NCI-H2107 (cell line): ENCODE results near the gene COL6A5.
"Not testable (repeated sequence)": the region's sequence is repeated elsewhere in the genome, so short reads cannot be mapped to it uniquely, and the experiment has no call there.

Experiments
- DNase-seq: peaks from one replicate; lab custom pipeline; 2025; lab: John Stamatoyannopoulos, UW

The COL6A5 gene

DNA sequence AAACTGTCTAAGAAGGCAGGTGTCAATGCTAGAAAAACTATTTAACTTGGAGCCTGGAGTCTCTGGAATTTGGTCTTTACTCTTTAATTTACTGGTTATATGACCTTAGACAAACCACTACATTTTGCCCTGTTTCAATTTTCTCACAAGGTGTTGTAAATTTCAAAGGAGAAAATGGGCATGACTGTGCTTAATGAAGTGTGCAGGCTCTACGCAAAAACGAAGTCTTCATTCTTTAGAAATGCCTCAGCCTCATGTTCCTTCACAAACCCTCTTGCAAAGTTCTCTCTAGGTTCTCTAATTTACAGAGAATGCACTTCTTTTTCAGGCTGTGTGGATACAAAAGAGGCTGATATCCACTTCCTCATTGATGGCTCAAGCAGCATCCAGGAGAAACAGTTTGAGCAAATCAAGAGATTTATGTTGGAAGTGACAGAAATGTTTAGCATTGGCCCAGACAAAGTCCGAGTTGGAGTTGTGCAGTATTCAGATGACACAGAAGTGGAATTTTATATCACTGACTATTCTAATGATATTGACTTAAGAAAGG lies 39.1 kb downstream of the COL6A5 start:
- no peak for DNase-seq

DNA sequence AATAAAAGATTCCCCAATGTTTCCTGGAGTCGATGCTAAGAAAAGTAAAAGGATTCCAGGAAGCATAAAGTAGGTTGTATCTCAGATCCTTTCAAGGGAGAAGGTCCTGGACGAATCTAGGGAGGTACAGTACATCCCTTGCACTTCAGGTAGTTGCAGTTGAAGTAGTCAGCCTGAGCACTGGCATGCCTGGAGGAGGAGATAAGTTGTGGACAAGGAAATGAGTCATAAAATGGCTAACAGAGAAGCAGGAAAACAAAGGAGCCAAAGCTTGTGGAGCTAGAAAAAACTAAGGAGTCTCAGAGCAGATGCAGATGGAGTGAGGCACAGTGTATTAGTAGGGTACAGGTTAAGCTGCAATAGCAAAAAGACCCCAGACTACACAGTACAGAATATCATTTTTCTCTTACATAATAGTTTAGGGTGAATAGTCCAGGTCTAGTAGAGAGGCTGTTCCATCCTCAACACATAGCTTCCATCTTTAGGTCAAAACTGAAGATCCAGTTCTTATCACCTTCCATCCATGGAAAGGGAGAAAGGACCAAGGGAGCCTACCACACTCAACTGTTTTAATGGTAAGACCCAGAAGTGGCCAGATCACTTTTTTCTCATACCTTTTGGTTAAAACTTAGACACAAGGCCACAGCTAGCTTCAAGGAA lies 41.3 kb downstream of the COL6A5 start:
- no peak for DNase-seq

DNA sequence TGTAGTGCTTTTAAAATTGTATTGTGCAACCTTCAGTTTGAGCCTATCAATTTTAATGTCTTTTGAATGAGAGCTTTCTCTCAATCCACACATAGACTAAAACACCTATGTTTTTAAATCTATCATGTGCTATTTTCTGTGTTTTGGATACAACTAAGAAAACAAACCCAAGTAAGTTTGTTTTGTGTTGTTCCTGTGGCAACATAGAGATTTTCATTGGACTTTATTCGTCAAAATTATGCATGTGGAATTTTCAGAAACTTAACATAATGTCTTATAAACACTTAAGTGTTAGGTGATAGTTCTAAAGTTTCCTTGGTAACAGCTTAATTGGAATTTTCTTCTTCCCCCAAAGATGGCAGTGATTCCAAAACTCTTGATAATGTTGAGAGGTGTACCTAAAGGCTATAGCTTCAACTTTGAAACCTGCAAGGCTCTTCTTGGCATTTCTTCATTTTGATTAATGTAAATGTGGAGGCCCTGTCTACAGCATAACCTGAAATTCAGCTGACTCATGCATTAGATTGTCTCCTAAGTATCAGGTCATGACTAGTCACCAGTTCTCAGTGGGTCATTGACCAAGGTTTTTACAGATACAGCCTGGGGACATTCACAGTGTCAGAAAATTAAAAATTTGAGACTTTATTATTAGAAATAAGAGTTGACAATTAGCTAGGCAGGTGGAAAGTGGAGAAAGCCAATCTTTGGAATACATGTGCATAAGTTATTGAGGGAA lies 44.4 kb downstream of the COL6A5 start:
- no peak for DNase-seq

DNA sequence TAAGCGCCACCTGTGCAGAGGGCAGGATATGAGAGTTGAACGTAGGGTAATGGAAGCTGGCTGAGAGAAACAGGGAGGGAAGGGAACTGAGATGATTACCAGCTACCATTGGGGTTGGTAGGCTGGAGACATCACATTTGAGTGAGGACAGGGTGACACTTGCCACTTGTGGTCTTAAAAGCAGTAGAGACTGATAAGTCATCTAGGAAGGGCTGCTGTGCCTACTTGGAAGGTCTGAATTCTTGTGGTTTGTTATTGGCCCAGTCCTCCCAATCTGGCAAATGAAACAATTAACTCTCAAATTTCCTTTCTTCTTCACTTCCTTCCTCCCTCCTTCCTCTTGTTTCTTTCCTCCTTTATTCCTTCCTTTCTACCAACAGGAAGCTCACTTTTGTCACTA lies 46.8 kb downstream of the COL6A5 start:
- no peak for DNase-seq

DNA sequence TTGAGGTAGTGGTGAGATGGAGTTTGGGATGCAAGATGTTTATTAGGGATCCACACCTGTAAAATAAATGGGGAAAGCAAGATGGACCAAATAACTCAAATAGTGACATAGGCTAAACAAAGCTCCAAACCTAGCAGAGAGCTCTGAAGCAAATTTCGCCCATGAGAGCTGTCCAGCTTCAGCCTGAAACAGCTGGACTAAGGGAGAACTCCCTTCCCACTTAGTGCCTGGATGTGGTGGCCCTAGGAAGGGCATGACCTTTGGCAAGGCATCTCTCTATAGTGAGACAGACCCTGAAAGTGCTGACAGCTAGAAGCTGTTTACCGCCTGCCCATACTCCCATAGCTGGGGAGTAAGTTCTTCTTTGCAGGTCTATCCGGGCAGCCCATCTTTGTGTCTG lies 48.1 kb downstream of the COL6A5 start:
- no peak for DNase-seq

DNA sequence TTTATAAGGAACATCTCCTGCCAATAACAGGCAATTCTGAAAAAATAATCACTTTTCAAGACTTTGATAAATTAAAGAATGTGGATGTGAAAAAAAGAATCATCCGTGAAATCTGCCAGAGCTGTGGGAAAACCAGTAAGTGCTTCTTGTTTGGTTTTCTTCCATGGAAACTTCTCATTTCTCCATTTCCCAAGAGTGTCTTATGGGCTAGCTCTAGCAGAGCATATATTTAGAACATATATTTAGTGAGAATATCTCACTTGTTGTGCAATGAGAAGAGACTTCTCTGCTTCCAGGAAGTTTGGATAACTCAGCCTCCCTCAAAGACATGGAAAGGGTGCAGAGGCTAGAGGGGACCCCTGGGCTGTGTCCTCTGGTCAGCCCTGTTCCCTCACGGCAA lies 49.9 kb downstream of the COL6A5 start:
- no peak for DNase-seq

DNA sequence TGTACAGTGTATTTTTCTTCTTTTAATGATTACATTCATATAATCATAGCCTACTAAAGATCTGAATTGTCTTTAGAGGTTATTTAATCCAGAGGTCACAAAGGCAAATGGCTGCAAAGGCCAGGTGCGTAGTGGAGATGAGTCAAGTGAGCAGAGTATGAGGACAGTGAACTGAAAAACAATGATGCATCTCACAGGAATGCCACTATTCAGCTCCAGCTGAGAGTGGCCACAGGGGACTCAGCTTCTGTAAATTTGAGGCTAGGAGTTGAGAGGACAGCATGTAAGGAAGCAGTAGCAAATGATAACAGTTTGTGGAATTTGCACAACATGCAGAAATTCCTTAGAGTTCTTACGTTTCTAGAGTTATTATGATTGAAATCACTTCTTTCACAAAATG lies 50.4 kb downstream of the COL6A5 start:
- no peak for DNase-seq

DNA sequence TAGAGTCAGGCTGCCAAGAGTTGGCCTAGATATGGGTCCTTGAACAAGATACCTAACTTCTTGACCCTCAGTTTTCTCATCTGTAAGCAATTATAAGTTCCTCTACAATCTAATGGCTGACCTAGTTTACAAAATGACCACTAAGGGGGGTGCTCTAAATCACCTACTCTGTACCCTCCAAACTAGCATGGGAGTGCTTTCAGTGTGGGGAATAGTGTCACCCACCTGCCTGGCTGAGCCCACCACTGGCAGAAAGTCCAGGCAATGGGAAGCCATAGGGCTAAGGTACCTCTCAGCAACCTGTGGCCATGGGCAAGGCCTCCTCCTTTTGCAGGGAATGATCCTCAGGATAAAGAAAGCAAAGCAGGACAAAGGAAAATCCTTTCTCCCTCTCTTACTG lies 58.9 kb downstream of the COL6A5 start:
- DNase-seq = no peak

DNA sequence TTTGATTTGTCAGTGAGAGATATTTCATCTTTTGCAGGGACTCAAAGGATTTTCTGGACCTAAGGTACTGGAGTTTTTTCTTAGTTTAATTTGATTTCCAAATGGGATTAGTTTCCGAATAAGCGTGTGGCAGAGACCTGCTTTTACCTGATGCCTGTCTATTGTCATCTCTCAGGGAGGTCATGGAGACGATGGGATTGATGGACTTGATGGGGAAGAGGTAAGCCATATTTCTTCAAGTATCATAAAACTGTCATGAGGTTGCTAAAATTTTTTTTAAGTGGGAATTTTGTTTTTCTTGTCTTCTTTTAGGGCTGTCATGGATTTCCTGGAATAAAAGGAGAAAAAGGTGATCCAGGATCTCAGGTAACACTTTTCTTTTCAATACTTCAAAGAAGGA lies 60.5 kb downstream of the COL6A5 start:
- DNase-seq = no peak

DNA sequence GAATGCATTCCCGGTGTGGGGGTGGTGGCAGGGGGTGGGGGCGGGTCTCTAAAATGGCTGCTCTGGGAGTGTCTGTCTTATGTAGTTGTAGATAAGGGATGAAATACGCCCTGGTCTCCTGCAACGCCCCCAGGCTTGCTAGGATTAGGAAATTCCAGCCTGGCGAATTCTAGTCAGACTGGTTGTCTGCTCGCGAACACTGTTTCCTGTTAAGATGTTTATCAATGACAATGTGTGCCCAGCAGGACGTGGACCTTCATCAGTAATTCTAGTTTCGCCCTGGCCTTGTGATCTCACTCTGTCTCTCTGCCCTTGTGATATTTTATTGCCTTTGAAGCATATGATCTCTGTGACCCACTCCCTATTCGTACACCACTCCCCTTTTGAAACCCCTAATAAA lies 62.8 kb downstream of the COL6A5 start:
- not testable (repeated sequence) for DNase-seq

DNA sequence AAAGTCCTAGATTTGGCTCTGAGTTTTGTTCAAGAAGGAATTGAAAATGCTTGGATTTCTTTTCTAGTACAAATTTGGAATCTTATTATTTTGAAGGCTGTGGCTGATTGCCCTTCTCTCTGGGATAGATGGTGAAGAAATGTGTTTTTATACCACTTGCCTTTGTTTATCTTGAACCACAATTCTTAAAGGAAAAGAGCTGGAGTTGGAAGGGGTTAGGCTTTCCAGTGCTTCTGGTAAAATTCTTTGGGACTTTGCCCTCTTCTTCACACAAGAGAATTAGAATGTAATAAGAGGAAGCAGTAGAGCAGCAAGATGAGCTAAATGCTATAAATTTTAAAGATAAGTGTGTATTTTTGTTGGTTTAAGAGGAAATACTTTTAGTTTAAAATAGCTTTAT lies 65.8 kb downstream of the COL6A5 start:
- no peak for DNase-seq

DNA sequence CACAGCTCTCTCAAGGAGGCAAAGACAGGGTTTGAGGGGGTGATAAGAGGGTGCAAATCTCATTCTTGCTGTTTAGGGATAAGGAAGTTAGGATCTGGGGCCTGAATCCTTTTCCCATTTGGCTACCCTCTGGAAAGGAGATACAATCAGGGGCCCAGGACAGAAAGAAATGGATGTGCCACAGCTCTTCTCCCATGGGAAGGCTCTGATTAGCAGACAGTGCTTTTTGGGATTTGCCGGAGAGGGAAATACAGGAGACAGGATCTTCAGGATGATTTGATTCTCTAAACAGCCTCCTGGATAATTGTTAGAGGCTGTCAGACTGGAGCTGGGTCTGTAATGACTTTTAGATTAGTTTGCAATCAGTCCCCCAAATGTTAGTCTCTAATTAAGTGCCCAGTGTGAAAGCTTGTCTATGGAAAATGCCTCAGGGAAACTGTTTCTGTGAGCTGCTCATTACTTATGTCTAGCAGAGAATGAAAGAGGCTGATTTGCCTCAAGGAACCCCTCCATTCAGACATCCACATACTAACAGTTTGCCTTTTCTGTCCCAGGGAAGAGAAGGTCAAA lies 67.6 kb downstream of the COL6A5 start:
- DNase-seq = no peak

DNA sequence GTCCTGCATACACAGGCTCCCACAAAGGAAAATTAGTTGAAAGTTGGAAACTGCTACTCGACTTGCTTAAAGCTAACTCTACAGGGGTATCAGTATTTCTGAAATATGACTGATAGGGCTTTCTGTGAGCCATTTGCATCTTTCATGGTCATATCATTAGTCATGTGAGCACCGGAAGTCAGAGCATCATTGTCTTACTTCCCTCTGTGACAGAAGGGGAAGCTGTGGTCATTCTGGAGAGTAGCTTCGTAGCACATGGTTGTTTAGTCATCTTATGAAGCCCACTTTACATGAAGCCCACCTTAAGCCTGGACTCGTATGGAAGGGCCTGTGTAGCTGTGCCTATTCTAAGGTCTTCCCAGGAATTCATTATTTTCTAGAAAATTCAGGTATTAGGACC lies 69.0 kb downstream of the COL6A5 start:
- no peak for DNase-seq

DNA sequence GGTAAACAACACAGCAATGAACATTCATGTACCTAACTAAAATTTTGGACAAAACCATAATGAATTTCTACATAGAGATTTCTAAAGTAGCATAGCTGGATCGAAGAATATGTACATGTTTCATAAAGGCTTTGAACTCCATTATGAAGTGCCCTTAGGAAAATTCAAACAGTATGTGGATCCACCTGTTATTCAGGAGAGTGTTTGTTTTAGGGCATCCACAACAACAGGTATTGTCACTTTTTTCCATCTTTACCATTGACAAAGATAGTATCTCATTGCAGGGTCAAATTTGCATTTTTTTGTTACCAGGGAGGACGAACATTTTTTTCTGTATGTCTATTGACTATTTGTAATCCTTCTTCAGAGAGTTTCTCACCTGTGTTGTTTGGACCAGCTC lies 75.0 kb downstream of the COL6A5 start:
- no peak for DNase-seq

DNA sequence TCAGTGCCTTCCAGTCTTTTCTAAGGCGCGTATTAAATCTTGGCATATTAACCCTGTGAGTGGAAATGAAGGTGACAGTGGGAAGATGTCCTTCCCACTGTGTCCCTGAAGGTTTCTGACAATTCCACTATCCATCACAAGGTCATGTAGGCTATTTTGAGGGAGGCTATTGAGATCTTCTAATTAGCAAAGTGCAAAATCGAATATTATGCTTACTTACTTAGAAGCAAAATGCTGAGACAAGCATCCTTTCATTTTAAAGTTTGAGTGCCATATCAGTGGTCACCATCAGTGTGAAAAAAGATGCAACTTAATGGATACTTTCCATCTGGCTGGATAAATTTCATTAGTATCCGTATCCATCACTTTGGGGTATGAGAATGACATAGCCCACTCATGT lies 77.6 kb downstream of the COL6A5 start:
- no peak for DNase-seq

DNA sequence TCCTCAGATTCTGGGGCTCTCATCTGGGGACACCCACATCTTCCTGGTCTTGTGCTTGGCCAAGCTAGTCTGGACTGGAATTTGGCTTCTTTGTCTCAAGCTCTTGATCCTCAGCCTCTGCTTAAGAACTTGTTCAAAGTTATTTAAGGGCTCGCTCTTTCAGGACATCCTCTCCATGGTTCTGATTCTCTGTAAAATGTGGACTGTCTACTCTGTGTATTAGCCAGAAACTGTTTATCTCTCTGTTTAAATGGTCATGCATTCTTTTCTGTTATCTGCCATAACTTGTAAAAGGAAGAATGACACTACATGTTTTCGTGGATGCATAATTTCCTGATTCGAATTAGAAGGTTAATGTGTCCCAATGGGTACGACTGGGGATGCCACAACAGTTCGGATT lies 79.4 kb downstream of the COL6A5 start:
- DNase-seq = no peak

DNA sequence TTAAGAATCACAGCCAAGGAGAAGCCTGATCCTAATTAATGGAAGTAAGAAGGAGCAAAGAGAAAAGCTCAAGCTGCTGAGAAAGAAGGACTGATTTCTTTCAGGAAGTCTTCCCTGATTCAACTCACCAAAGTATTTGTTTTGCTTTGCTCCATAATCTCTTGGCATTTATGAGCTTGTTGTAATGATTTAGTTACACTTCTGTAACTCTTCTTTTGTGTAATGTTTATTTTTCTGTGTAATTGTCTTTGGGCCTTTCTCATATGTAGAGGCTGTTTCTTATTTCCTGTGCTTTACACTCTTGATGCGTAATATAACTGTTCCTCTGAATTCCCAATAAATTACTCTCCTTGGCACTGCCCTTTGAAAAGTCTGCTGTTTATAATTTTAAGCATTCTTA lies 80.0 kb downstream of the COL6A5 start:
- no peak for DNase-seq

DNA sequence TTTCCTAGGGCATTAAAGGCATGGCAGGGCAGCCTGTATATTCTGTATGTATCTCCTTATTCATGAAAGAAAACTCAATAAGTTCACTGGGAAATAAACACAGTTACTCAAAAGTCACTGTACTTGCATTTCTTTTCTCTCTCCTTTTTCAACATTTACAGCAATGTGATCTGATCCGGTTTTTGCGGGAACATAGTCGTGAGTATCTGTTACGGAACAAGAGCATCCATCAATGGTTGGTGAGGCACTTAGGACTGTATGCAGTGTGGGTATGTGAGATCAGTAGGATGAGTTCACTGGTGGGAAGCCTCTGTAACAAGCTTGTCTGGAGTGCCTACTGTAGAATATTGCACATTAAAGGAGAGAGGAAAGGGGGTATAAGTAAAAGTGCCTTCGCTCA lies 80.7 kb downstream of the COL6A5 start:
- DNase-seq = no peak

DNA sequence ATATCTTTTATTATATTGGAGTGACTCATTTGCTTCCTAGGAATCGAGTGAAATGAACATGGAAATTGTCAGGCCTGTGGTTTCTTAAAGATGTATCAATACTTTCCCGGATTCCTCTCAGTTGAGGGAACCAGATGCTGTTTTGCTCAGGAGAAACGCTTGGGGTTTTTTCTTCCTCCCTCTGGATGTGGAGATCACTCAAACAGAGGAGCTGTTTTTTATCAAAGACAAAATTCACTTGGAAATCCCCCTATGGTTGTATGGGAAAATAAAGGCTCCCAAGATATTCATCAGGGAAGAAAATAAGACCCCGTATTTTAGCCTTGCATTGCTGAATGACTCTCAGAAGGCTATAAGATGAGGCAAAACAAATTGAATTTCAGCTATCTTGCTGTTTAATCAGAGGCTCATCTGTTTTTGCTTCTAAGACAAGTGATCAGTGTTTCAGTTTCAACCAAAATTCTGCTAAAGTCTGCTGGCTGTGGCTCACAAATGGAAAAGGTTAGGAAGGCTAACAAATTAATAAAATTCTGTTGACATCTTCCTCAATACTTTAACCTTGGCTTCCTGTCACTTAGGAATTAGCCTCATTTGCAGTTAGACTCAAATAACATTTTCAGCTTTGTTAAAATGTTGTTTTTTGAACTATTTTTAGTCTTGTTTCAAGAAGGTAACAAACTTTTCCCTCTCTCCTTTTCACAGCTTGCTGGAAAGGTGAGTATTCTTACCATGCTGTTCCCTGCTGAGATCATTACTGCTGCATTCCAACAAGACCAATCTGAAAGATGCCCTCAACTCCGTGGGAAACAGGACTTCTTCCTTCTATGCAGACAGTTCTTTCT lies 83.6 kb downstream of the COL6A5 start:
- no peak for DNase-seq

DNA sequence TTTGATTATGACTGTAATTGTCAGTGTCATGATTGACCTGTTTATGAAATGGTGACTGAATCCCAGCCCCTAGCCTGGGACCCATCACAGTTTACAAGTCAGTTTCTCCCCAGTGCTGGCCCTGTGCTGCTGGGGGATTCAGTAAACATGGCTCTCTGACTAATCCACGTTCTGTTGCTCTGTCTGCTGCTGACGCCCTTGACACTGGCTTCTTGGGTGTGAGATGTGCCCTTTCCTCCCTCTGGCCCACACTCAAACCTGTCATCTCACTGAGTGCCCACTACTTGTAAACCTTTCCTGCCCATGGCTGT lies 84.2 kb downstream of the COL6A5 start:
- no peak for DNase-seq

DNA sequence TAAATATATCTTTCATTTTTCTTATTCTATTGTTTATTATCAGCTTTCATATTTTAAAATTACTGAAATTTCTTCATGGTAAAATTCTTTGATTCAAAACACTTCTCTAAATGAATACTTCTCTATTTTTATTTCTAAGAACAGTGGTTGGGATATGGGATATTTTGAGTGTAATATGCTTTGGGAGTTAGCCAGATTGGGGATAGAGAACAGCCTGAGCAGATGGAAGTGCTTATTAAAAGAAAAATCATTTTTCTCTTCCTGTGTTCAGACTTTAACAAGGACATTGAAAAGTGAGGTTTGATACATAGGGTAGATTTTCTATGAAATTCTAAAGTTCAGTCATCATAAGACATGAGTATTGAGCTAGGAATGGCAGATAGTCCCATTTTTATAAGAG lies 84.8 kb downstream of the COL6A5 start:
- no peak for DNase-seq

DNA sequence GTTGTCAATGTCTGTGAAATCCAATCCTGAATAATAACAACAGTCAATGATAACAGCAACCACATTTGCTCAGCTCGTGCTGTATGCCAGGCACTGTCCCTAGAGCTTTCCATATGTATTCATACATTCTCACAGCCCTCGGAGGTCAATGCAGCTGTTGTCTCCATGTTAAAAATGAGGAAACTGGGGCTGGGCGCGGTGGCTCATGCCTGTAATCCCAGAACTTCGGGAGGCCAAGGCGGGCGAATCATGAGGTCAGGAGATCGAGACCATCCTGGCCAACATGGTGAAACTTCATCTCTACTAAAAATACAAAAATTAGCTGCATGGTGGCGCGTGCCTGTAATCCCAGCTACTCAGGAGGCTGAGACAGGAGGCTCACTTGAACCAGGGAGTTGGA lies 86.6 kb downstream of the COL6A5 start:
- not testable (repeated sequence) for DNase-seq

DNA sequence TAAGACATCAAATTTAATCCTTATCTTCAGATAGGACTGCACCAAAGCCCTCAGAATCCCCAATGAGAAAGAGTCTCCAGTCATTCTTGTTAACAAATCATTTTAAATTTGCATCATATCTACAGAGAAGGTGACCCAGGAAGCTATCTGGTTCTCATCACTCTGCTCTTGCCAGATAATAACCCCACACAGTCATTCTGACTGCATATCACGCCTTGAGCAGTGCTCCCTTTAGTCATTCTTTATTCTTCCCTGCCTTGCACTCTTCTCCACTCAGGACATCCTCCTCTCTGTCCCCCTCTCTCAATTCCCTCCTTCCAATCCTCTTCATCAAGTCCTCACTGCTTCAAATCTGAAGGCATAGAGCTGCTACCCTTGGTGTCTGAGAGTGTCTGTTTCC lies 87.8 kb downstream of the COL6A5 start:
- DNase-seq = no peak
